NT2/D1 (cell line): ENCODE measurements around the gene PLAC1.

Experiments used
- YY1 ChIP-seq: IDR thresholded peaks from 2 replicates; pipeline ENCODE4 v1.6.1; 2011; ENCODE audit not compliant: insufficient read length, insufficient read depth
- ZNF274 ChIP-seq: IDR thresholded peaks from 2 replicates; pipeline ENCODE4 v1.6.1; 2011; ENCODE audit warnings: mild to moderate bottlenecking, low read depth, low read length

DNA sequence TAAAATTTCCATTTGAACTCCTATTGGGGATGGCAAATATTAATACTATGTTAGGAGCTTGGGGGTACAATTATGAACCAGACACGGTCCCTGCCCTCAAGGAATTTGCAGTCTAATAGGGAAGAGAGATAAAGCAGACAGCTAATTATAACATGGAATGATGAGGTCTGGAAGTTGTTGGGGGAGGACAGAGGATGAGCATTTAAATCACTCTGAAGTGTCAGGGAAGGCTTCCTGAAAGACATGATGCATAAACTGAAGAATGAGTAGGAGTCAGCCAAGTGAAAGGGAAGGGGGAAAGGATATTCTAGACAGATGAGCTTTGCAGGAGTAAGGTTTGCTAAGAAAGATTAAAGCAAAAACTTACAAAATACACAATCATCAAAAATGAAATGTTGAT, 15.9 kb downstream of the PLAC1 start:
- no peak for TF ChIP-seq ZNF274
- TF ChIP-seq YY1, result no peak
